ENCODE data around the gene NFATC2. TPM values are rescaled to one million over a fixed set of nuclear protein-coding genes. Genes with fewer than 3 reads are reported as not detected.

NFATC2 gene
- total and polyA plus RNA-seq, 2 experiments from 2014 or later = 0.52 to 0.59 TPM

DNA sequence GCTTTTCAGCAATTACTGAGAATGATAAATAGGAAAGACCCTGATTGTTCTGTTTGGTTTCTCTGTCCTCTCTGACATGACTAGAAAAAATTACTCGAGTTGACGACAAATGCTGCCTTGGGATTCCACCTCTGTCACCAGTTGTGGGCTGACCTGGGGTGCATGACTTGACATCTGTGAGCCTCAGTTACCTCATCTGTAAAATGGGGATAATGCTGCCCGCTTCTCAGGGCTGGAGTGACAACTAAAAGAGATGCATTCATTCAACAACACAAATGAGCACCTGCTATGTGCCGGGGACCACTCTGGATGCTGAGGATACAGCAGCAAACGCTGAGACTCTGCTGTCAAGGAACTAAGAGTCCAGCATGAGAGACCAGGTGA, 94.8 kb downstream of the NFATC2 start (continued):
- TF ChIP-seq, protein P1, sequence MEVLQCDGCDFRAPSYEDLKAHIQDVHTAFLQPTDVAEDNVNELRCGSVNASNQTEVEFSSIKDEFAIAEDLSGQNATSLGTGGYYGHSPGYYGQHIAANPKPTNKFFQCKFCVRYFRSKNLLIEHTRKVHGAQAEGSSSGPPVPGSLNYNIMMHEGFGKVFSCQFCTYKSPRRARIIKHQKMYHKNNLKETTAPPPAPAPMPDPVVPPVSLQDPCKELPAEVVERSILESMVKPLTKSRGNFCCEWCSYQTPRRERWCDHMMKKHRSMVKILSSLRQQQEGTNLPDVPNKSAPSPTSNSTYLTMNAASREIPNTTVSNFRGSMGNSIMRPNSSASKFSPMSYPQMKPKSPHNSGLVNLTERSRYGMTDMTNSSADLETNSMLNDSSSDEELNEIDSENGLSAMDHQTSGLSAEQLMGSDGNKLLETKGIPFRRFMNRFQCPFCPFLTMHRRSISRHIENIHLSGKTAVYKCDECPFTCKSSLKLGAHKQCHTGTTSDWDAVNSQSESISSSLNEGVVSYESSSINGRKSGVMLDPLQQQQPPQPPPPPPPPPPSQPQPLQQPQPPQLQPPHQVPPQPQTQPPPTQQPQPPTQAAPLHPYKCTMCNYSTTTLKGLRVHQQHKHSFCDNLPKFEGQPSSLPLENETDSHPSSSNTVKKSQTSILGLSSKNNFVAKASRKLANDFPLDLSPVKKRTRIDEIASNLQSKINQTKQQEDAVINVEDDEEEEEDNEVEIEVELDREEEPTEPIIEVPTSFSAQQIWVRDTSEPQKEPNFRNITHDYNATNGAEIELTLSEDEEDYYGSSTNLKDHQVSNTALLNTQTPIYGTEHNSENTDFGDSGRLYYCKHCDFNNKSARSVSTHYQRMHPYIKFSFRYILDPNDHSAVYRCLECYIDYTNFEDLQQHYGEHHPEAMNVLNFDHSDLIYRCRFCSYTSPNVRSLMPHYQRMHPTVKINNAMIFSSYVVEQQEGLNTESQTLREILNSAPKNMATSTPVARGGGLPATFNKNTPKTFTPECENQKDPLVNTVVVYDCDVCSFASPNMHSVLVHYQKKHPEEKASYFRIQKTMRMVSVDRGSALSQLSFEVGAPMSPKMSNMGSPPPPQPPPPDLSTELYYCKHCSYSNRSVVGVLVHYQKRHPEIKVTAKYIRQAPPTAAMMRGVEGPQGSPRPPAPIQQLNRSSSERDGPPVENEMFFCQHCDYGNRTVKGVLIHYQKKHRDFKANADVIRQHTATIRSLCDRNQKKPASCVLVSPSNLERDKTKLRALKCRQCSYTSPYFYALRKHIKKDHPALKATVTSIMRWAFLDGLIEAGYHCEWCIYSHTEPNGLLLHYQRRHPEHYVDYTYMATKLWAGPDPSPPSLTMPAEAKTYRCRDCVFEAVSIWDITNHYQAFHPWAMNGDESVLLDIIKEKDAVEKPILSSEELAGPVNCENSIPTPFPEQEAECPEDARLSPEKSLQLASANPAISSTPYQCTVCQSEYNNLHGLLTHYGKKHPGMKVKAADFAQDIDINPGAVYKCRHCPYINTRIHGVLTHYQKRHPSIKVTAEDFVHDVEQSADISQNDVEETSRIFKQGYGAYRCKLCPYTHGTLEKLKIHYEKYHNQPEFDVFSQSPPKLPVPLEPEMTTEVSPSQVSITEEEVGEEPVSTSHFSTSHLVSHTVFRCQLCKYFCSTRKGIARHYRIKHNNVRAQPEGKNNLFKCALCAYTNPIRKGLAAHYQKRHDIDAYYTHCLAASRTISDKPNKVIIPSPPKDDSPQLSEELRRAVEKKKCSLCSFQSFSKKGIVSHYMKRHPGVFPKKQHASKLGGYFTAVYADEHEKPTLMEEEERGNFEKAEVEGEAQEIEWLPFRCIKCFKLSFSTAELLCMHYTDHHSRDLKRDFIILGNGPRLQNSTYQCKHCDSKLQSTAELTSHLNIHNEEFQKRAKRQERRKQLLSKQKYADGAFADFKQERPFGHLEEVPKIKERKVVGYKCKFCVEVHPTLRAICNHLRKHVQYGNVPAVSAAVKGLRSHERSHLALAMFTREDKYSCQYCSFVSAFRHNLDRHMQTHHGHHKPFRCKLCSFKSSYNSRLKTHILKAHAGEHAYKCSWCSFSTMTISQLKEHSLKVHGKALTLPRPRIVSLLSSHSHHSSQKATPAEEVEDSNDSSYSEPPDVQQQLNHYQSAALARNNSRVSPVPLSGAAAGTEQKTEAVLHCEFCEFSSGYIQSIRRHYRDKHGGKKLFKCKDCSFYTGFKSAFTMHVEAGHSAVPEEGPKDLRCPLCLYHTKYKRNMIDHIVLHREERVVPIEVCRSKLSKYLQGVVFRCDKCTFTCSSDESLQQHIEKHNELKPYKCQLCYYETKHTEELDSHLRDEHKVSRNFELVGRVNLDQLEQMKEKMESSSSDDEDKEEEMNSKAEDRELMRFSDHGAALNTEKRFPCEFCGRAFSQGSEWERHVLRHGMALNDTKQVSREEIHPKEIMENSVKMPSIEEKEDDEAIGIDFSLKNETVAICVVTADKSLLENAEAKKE (CRISPR knock-in tag; IDR thresholded peaks at IDR 0.05) = no peak

DNA sequence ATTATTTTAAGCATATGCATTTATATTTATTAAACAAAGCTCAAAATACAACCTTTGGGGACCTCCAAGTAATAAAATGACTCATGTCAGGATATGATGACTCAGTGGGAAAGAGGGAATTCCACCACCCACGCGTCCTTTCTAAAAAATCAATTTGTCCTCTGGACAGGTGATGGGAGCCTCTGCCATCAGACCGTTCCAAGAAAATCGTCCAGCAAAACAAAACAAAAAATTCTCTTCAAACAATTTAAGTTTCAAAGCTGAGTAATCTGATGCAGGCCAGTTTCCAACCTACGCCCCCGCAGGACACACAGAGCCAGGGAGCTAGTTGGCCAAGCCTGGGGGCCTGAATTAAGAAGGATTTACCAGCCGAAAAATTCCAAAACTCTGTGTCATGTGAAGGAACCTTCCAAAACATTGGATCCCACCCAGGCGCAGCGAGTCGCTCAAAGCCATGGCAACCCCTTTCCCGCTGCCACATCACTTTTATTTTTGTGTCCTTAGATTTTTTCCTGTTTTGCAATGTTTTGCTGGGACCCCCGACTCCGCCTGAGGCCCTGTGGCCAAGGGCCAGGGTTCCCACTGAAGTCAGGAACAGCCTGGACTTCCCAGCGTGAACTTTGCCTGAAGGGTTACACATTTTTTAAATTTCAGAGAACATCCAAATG, 95.3 kb downstream of the NFATC2 start:
- Mint-ChIP-seq H3K36me3 (ENCODE audit: low read depth) (no peaks in the 10 kb centered on the region), H3K27ac (no peak overlapping the region), H3K27me3 (ENCODE audit: insufficient read depth, low read depth, poor library complexity) (peaks cover 8% of the 10 kb centered on the region), H3K4me3 (no peak overlapping the region), H3K9me3 (no peaks in the 10 kb centered on the region), H3K4me1 (peaks cover 16% of the 10 kb centered on the region)
- Histone ChIP-seq H3F3A (replicated peaks; ENCODE audit: low read depth) (no peaks in the 10 kb centered on the region), H3K27me3 (ENCODE audit: insufficient read depth) (no peaks in the 10 kb centered on the region), H3K4me2 (no peak overlapping the region), H4K20me1 (replicated peaks; ENCODE audit: insufficient read depth) (no peaks in the 10 kb centered on the region), H3K36me3 (ENCODE audit: insufficient read depth) (no peaks in the 10 kb centered on the region), H3K4me1 (ENCODE audit: insufficient read depth) (no peaks in the 10 kb centered on the region), H3K79me2 (replicated peaks; ENCODE audit: insufficient read depth) (no peaks in the 10 kb centered on the region), H3K27ac (ENCODE audit: low read depth) (no peak overlapping the region), H2AFZ (no peak overlapping the region), H3K9me2 (ENCODE audit: insufficient read depth) (no peaks in the 10 kb centered on the region), H3K4me3 (no peak overlapping the region)
- ATAC-seq (no peak; the same call in 2 of the 3 replicates), DNase-seq (ENCODE audit: low spot score) (peak; percentile 23)
- TF ChIP-seq ZNF114 (CRISPR knock-in tag; IDR thresholded peaks at IDR 0.05) (no peak), CREB1 (CRISPR knock-in tag; IDR thresholded peaks at IDR 0.05; ENCODE audit: low read depth) (no peak), EZH2phosphoT487 (IDR thresholded peaks at IDR 0.05; ENCODE audit: unreplicated experiment) (no peak), ZNF331 (CRISPR knock-in tag; IDR thresholded peaks at IDR 0.05; ENCODE audit: low read depth) (no peak), NANOG (IDR thresholded peaks at IDR 0.05; ENCODE audit: borderline replicate concordance) (no peak)
- TF ChIP-seq, protein P2, sequence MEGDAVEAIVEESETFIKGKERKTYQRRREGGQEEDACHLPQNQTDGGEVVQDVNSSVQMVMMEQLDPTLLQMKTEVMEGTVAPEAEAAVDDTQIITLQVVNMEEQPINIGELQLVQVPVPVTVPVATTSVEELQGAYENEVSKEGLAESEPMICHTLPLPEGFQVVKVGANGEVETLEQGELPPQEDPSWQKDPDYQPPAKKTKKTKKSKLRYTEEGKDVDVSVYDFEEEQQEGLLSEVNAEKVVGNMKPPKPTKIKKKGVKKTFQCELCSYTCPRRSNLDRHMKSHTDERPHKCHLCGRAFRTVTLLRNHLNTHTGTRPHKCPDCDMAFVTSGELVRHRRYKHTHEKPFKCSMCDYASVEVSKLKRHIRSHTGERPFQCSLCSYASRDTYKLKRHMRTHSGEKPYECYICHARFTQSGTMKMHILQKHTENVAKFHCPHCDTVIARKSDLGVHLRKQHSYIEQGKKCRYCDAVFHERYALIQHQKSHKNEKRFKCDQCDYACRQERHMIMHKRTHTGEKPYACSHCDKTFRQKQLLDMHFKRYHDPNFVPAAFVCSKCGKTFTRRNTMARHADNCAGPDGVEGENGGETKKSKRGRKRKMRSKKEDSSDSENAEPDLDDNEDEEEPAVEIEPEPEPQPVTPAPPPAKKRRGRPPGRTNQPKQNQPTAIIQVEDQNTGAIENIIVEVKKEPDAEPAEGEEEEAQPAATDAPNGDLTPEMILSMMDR (conservative IDR thresholded peaks at IDR 0.05; ENCODE audit: low read depth in 2 of 2) = no peak
